ENCODE measurements around the gene ACOT7.
"Not testable (repeated sequence)": the region's sequence is repeated elsewhere in the genome, so short reads cannot be mapped to it uniquely, and the experiment has no call there.

The ACOT7 gene, protein sequence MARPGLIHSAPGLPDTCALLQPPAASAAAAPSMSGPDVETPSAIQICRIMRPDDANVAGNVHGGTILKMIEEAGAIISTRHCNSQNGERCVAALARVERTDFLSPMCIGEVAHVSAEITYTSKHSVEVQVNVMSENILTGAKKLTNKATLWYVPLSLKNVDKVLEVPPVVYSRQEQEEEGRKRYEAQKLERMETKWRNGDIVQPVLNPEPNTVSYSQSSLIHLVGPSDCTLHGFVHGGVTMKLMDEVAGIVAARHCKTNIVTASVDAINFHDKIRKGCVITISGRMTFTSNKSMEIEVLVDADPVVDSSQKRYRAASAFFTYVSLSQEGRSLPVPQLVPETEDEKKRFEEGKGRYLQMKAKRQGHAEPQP

DNA sequence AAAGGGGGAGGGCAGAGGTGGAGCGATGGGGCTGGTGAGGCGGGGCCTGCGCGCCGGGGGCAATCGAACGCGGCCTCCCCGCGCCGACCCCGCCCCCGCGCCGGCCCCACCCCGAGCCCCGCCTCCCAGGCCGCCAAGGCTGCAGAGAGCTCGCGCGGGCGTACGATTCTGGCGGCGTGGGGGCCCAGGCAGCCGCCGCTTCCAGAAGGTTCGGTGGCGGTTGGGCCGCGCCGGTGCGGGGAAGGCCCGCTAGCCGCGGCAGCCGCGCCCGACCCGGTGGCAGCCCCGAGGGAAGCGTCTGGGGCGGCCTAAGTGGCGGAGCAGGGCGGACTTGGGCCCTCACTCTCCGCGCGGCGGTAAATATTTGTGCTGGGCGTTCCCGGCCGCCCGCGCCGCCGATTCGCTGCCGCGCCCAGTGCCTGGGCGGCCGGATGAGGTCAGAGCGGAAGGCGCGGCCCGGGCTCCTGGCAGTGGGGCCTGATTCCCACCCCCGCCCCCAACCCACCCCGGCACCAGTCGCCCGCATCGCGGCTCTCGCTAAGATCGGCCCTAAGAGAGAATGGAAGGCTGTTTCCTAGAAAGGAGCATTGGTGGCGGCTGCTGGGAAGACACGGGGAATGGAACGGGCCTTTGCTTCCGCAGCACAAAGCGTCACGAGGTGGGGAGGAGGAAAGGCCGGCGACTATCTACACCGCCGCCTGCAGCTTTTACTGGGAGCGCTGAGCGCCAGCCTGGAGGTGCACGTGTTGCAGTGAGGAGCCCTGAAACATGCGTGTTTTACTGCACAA, at the start of gene ACOT7:
TSS of gene ACOT7 (minus strand) at position 368 of the 788 bp plus-strand sequence. CDS start 368 bp downstream, outside the sequence.
- DNase-seq: peak; percentile 85

DNA sequence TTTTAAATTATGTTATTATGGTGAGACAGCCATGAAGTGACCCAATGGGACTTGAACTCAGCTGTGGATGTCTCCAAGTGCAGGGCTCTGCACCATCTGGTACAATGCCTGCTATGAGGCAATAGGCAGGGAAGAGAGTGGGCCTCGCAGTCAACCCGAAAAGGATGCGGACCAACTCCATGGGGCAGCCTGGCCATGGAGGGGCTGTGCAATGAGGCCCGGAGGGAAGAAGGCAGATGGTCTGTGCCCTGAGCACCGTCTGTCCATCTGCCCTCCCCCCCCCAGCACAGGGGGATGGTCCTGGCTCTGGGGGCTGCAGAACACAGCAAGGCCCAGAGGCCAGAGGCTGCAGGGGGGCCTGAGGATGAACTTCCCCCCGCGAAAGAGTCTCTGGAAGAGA, 48.0 kb upstream of the ACOT7 start:
- no peak for DNase-seq

DNA sequence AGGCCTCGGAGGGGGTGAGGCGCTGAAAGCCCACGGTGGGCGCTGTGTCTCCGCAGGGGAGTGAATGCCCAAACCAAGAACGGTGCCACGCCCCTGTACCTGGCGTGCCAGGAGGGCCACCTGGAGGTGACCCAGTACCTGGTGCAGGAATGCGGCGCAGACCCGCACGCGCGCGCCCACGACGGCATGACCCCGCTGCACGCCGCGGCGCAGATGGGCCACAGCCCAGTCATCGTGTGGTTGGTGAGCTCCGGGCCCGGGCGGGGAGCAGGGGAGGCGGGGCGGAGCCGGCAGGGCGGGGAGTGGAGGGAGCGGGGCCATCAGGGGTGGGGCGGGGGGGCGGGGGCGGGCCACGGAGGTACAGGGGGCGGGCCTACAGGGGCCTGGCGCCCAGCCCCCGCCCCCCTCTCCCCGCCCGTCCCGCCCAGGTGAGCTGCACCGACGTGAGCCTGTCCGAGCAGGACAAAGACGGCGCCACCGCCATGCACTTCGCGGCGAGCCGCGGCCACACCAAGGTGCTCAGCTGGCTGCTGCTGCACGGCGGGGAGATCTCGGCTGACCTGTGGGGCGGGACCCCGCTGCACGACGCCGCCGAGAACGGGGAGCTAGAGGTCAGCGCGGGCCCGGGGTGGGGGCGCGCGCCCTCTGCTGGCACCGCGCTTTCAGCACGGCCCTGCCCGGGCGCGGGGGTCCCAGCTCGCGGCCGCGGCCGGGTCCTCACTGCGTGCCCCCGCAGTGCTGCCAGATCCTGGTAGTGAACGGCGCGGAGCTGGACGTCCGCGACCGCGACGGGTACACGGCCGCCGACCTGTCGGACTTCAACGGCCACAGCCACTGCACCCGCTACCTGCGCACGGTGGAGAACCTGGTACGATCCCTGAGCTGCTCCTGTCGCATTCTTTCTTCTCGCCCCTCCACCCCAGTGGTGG, 46.9 kb upstream of the ACOT7 start:
- peak; percentile 76 for DNase-seq

DNA sequence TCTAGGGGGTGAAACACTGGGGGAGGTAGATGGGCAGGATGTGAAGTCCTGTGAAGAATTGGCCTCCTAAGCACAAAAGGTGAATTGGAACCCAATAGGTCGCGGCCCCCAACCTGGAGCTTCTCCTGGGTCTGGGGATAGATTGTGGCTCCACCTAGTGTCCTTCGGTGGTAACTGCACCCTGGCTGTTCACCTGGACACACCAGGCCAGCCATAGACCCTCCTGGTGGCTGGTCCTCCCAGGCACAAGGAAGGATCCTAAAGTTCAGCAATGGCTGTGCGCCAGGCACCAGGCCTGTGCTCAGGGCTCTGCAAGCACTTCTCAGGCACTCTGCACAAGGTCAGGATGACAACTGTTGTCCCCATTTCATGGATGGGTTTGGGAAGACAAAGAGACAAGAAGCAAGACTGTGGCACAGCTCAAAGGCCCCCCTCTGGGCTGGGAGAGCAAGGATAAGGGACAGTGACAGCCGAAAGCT, 44.5 kb upstream of the ACOT7 start:
- DNase-seq: peak; percentile 68

DNA sequence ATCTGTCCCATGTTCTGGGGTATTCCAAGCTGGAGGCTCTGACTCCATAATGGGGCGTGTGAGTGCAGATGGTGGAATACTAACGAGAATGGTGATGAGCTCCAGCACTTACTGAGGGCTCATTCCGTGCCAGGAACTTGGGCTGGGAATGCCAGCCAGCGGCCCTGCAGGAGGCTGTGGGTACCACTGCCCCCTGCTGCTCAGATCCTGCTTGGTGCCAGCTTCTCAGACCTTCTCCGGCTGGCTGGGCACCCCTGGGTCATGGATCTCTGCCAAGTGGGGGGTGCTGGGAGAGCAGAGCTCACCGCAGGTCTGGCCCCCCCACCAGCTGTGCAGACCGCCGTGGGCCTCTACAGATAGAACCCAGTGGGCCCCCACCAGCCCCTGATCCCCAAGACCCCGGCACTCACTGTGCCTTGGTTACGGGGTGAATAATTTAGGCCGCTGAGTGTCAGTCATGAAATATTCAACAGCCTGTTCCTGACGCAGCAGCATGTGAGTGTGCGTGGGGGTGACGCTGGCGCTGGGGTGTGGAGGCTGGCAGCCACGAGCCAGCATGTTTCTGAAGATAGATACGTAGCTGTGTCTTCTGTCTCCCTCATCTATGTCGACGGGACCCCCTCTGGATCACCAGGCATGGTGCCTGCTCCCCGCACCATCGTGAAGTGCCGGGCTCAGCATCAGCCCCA, 43.6 kb upstream of the ACOT7 start:
- not testable (repeated sequence) for DNase-seq

DNA sequence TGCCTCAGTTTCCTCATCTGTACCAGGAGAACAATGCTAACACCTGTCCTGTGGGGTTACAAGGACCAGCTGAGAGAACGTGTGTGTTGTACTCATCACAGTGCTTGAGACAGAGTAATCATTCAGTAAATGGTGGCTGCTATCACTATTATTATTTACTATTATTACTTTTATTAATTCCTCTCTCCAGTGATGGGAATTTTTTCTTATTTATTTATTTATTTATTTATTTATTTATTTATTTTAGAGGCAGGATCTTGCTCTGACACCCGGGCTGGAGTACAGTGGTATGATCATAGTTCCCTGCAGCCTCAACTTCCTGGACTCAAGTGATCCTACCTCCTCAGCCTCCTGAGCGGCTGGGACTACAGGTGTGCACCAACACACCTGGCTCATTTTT, 42.7 kb upstream of the ACOT7 start:
- DNase-seq: not testable (repeated sequence)

DNA sequence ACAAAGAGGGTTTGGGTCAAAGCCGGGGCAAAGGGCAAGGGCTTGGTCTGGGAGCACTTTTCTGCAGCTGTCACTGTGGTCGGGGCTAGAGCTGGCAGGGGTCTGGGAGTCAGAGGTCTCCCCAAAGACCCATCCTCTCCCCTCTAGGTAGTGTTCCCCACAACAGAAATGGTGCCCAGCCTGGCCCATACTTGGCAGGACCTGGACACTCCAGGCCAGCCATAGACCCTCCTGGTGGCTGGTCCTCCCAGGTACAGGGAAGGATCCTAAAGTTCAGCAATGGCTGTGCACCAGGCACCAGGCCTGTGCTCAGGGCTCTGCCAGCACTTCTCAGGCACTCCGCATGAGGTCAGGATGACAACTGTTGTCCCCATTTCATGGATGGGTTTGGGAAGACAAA, 42.0 kb upstream of the ACOT7 start:
- DNase-seq: no peak

DNA sequence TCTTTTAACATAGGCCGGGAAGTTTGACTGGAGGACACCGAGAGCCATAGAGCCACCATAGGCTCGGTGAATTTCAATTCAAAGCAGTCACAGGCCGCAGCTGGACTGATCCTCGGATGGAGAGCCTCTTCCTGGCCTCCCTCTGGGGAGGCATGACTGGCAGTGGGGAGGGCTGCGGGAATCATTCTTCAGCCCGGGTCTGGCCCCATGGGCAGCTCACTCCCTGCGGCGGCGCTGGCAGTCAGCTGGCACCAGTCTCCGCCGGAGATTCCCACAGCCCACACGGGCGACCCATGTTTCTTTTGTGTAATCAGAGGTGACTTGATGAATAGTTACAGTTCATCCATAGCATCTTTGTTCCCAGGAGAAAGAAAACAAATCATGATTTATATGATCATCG, 41.6 kb upstream of the ACOT7 start:
- no peak for DNase-seq

DNA sequence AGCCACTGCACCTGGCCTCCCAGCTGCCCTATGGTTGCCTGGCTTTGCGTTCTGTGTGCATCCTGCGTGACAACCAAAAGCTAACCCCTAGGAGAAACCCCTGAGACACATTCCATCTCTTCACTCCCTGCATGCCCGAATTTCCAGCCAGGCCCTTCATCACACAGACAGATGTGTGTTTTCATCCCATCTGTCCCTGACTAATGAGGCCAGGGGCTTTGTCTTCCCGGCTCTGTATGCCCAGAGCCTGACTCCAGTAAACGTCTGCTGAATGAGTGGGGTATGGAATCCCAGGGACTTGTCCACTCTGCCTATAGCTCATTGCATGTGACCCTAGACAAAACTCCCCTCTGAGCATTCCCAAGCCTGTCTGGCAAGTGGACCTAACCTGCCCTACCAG, 40.6 kb upstream of the ACOT7 start:
- DNase-seq: no peak

DNA sequence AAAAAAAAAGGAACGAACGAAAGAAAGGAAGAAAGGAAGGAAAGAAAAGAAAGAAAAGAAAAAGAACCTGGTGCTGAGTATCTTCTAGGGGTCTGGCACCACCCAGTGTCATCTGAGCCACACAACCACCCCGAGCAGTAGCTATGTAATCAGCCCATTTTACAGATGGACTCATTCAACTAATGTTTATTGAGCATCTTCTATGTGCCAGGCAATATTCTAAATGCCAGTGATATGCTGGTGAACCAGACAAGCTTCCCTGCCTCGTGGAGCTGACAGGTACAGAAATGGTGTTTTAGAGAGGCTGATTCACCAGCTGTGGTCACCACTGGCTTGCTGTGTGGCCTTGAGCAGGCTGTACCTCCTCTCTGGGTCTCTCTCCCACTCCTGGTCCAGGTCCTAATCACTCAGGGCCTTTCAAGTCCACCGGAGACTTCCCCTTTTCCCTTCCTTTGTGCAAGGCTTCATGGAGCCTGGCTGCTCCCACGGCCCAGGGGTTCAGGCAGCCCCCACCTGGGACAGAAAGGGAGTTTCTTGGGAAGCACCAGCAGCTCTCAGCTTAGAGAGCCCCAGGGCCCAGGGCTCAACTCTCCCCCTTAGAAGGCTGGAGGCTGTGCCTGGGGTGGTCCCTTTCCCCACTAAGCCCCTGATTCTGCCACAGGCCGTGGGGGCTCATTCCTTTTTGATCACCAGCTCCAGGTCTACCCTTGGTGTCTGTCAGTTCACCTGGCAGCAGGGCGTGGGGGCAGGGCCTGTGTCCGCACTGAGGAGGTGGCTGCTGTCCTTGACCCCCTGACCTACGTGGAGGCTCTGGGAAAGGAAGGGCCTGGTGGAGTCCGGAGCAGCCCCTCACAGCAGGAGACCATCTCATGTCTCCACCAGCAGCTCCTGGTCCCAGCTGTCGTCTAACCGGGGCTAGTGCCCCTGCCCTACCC, 38.3 kb upstream of the ACOT7 start:
- DNase-seq: not testable (repeated sequence)

DNA sequence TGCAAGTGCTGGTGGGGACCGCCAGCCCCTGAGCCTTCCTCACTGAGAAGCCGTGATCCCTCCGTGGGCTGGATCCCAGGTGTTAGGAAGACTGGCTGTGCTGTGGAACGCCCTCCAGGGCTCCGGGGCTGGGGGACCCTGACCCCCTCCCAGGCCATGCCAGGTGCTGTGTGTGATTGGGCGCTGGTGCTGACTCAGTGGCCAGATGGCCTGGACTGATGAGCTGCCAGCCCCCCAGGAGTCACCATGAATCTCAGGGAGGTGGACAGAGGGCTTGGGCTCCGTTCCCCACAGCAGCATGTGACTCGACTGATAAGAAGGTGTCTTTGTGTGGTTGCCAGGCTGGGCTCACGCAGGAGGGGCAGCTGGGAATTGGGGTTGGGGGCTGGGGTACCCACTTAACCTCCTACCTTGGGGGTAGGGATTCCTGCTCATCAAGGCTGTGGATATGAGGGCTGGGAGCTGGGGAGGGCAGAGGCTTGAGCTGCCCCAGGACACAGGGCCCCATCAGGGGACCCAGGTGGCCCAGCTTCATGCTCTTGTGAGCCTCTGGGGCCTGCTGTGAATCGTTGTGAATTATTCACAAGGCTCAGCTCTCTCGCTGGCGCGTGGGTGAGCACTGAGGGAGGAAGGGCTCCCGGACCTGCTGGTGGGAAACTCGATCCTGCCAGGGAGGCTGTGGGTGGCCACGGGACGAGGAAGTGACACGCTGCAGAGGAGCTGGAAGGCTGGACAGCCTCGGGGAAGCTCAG, 36.3 kb upstream of the ACOT7 start:
- DNase-seq: not testable (repeated sequence)

DNA sequence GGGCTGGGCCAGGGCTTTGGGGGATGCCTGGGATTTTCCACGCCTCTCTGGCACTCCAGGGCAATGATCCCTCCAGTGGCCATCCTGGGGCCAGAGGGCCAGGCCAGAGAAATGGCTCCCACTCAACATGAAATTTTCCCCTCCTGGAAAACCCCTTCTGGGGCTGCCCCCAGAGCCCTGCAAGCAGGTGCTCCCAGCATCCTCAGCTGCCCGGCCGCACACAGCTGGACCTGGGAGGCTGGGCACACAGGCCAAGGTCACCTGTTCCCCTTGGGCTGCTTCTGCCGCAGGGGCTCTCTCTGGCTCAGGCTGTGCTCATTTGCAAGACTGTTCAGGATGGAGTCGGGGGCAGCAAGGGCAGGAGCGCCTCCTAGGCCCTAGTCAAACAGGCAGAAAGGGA, 34.9 kb upstream of the ACOT7 start:
- DNase-seq: not testable (repeated sequence)

DNA sequence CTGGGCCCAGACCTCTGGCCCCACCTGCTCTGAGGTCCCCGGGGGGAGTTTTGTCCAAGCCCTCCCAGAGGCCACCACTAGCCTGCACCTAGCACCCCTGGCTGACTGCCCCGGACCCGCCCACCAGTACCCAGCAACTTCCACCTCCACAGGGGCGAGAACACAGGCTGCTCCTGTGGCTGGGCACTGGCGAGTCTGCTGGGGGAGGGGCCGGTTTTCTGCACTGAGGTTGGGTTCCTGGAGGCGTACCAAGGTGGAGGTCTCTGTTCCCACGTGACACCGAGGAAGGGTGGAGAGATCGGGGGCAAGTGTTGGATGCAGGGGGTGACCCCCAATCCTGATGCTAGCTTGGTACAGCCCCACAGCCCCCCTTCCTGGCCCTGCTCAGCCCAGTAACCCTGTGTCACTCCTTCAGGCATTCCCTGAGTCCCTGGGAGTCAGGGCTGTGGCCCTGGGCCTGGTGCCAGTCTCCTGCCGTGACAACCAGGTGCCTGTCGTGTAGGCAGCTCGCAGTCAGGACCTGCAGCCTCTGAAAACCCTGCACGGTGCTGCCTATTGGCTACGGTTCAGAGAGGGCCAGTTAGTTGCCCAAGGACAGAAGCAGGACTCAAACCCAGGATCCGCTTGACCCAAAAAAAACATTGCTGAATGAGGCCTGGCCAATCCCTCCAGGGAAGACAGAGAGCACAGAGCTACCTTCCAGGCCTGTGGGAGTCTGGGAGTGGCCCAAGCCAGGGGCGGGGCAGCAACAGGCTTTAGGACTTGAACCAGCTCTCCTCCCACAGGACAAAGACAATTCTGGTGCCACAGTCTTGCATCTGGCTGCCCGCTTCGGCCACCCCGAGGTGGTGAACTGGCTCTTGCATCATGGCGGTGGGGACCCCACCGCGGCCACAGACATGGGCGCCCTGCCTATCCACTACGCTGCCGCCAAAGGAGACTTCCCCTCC, 34.1 kb upstream of the ACOT7 start:
- DNase-seq: no peak

DNA sequence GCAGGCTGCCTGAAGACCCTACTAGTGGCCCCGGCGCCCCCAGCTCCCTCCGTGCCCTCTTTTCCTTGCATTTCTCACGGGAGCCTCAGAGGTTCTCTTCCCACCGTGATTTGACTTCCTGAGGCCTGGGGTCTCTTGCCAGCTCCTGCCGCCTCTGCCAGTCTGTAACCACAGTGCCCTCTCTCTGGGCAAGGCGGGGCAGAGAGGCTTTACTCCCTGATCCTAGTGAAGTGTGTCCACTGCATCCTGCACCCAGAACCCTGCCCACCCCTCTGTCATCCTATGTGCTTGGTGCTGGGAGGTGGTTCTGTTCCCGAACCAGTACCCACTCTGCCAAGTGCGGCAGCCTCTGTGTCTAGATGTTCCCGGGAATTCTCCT, 33.4 kb upstream of the ACOT7 start:
- DNase-seq: no peak

DNA sequence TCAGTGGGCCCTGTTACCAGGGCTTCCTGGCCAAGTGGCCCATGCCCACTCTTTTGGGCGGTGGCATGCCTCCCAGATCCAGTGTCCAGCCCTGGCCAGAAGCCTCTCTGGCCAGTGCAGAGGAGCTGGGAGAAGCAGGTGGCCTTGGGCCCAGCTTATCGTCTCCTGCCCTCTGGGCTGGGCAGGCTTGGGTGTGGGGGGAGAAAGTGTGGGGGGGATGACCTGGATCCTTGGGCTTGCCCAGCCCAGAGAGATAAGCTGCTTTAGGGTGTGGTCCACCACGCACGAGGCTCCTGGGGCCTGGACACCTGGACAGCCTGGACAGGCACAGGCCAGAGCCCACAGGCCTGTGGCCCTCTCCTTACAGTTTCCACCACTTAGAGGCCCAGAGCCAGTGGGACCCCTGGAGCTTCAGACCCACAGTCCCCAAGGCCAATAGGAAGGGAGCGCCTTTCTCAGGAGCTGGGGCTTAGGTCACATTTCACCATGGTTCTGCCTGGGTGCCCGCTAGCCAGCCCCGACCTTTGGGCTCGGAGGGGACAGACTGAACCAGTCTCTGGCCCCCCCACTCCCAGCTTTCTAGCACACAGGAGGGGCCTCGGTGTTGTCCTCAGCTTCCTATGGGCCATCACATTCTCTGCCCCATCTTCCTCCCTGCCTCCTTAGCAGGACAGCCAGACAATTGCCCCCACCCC, 32.9 kb upstream of the ACOT7 start:
- no peak for DNase-seq

DNA sequence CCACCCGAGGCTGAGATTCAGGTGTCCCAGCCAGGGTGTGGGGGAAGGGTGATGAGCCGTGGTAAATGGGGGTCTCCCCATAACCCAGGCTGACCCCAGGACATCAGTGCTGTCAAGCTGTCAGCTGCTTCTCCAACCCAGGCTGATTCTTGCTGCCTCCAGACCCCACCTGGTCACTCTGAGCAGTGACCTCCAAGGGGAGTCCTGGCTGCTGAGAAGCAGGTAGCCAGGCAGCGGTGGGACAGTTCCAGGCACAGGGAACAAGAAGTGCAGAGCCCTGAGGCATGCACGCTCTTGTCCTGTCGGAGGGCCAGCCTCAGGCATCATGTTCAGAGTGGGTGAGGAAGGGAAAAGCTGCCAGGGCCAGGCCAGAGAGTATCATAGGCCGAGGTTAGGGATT, 32.1 kb upstream of the ACOT7 start:
- no peak for DNase-seq

DNA sequence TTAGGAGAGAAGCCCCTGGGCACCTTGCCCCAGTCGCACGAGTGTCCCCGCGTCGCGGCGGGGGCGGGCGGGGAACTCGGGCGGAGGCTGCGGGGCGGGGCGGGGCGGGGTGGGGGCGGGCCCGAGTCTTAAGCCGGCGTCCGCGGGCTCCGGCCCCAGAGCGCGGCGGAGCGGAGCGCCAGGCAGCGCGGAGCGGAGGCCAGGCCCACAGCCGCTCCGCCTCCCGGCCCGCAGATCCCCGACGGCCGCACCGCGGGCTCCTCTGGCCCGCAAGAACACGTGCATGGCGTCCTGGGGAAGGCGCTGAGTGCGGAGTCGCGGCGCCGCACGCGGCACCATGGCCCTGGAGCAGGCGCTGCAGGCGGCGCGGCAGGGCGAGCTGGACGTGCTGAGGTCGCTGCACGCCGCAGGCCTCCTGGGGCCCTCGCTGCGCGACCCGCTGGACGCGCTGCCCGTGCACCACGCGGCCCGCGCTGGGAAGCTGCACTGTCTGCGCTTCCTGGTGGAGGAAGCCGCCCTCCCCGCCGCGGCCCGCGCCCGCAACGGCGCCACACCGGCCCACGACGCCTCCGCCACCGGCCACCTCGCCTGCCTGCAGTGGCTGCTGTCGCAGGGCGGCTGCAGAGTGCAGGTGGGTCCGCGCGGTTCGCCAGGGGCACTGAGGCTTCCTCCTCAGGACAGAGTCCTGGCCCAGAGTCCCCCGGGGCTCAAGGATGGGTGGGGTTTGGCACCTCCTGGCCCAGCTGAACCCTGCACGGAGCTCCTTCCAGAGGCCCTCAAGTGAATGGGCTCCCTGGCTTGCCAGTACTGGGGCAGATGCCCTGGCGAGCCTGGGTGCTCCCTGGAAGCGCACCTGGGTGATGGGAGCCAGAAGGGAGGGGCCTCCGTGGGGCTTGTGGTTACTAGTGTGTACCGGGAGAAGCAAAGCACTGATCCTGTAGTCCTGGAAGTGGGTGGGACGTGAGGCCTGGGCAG, 31.3 kb upstream of the ACOT7 start, which contains the start of gene ESPN:
TSS of gene ESPN (plus strand) at position 158 of the 975 bp plus-strand sequence. CDS start at position 338, 180 bp downstream.
- DNase-seq: no peak
